Spleen (tissue), 11 donors: Measurements from ENCODE around the gene TBC1D10A. TPM values are rescaled to one million over a fixed set of nuclear protein-coding genes. Genes with fewer than 3 reads are reported as not detected.

Experiments
- DNase-seq: peaks from one replicate; pipeline ENCODE4 v3.0.0-alpha.2; 2020
- H3K27ac ChIP-seq, 8 donors: fragments of 200-600 bp; sonication (generic) in 7 of 8; 1 replicate in 4 of 8; 2 replicates in 4 of 8; pipeline versions ENCODE4 v1.5.0 to v1.8.0; 2016 to 2021; ENCODE audit warnings: inconsistent platforms in 4 of 8, mild to moderate bottlenecking in 4 of 8, moderate library complexity in 1 of 8
- H3K27me3 ChIP-seq, 7 donors: fragments of 200-600 bp; sonication (generic) in 6 of 7; replicated peaks in 1 of 7; 1 replicate in 4 of 7; 2 replicates in 3 of 7; pipeline versions ENCODE4 v1.5.0 to v1.8.0; 2016 to 2021; ENCODE audit warnings: inconsistent platforms in 3 of 7, mild to moderate bottlenecking in 1 of 7
- H3K36me3 ChIP-seq, 6 donors: fragments of 200-600 bp; sonication (generic) in 5 of 6; 1 replicate in 4 of 6; 2 replicates in 2 of 6; pipeline versions ENCODE4 v1.5.0 to v1.8.0; 2016 to 2021; ENCODE audit warnings: inconsistent platforms in 2 of 6
- H3K4me1 ChIP-seq, 6 donors: fragments of 200-600 bp; sonication (generic) in 5 of 6; 1 replicate in 3 of 6; 2 replicates in 3 of 6; pipeline versions ENCODE4 v1.5.0 to v1.8.0; 2016 to 2021; ENCODE audit warnings: inconsistent platforms in 3 of 6
- H3K4me3 ChIP-seq, 8 donors: fragments of 200-600 bp; sonication (generic) in 7 of 8; 1 replicate in 4 of 8; 2 replicates in 4 of 8; pipeline versions ENCODE4 v1.5.0 to v1.8.0; 2016 to 2021; ENCODE audit warnings: inconsistent platforms in 4 of 8, mild to moderate bottlenecking in 4 of 8, moderate library complexity in 2 of 8
- H3K9me3 ChIP-seq, 8 donors: fragments of 200-600 bp; sonication (generic) in 7 of 8; 1 replicate in 4 of 8; 2 replicates in 4 of 8; pipeline versions ENCODE4 v1.5.0 to v1.8.0; 2016 to 2021; ENCODE audit warnings: inconsistent platforms in 4 of 8
- CTCF ChIP-seq, 11 experiments: fragments of 200-600 bp in 7 of 11; fragments of 450-650 bp in 4 of 11; sonication (generic) in 4 of 11; IDR thresholded peaks in 8 of 11; conservative IDR thresholded peaks in 3 of 11; 1 replicate in 7 of 11; 2 replicates in 4 of 11; pipeline versions ENCODE4 v1.4.0 to v1.8.0; 2016 to 2021; ENCODE audit warnings: antibody characterized with exemption in 11 of 11, inconsistent platforms in 4 of 11, mild to moderate bottlenecking in 1 of 11
- POLR2A ChIP-seq, 3 donors: fragments of 450-650 bp; IDR thresholded peaks; one replicate each; pipeline ENCODE4 v1.5.1; 2017; ENCODE audit warnings: antibody characterized with exemption in 3 of 3, mild to moderate bottlenecking in 1 of 3
- POLR2AphosphoS5 ChIP-seq, 3 donors: sonication (generic); formaldehyde crosslinking; IDR thresholded peaks; one replicate each; pipeline ENCODE4 v1.5.1; 2017; ENCODE audit warnings: antibody characterized with exemption in 3 of 3
- WGBS, 5 donors: extraction: QIAGEN DNeasy Blood & Tissue Kit in 3 of 5; methylation state at CpG; one replicate each; pipeline versions ENCODE4 v1.1.5 to v1.1.7; 2013 to 2018; 5-methylcytosine and 5-hydroxymethylcytosine counted together
- intact Hi-C: fragments of 100-400 bp; cut with DNase I; formaldehyde crosslinking; loops from one replicate; pipeline ENCODE4 v1.15.0; 2023; ENCODE audit warnings: low total_unique reads
- polyA plus RNA-seq, 3 donors: library from polyadenylated mRNA; stranded (reverse); fragments of 200-250 nt; gene quantifications; one replicate each; pipeline ENCODE4 v1.2.1, GENCODE V29; 2013
- total RNA-seq, 7 donors: library from RNA; depleted of rRNA in 3 of 7; stranded (reverse); fragments of >200 nt in 3 of 7; fragmentation: NEBNext Ultra II Directional in 4 of 7; extraction: Animal tissue kit (Norgen Biotek cat#: 25700) in 4 of 7; gene quantifications; one replicate each; pipeline versions ENCODE4 v1.1.0 to v1.2.1, GENCODE V29; 2016 to 2021
- donor health status: healthy with polysubstance abuse.
- donor health status: DM: no; HTN: no; CAD: no; lungs with moderate emphysema.
- donor health status: DM: no; HTN: no; CAD: no.
- donor health status: Bipolar disorder and iron deficiency.
- donor health status: healthy.
- donor health status: DM: no; HTN: no; CAD: no.
- donor health status: DM: yes; HTN: yes; CAD: no.

TBC1D10A gene
- total and polyA plus RNA-seq, 10 donors, result 21.1 to 46.4 (median 33.1) TPM

GRCh38 chr22:30307041-30307574, 19.6 kb downstream of the TBC1D10A start:
- Histone ChIP-seq H3K27ac (peak overlapping the region; percentile 69 to 94 (median 88)), H3K4me3 (peak overlapping the region in 4 of 8 donors; percentile 1 to 57 (median 16)), H3K27me3 (no peaks in the 10 kb centered on the region), H3K4me1 (peaks cover 99 to 100% (median 100%) of the 10 kb centered on the region in 6 donors), H3K36me3 (peaks cover 0 to 23% (median 0%) of the 10 kb centered on the region in 6 donors), H3K9me3 (no peaks in the 10 kb centered on the region)
- 60 to 71% (median 62%) methylated on average over 4 of the region's 4 CpGs for WGBS, 5 donors
- intact Hi-C loops, result no loop called here
- no peak for TF ChIP-seq POLR2AphosphoS5 (IDR thresholded peaks at IDR 0.05)
- TF ChIP-seq CTCF (IDR thresholded peaks at IDR 0.05 in 8 of 11, conservative IDR thresholded peaks at IDR 0.05 in 3 of 11), result no peak
- TF ChIP-seq POLR2A (IDR thresholded peaks at IDR 0.05), result no peak
- no peak for DNase-seq

DNA sequence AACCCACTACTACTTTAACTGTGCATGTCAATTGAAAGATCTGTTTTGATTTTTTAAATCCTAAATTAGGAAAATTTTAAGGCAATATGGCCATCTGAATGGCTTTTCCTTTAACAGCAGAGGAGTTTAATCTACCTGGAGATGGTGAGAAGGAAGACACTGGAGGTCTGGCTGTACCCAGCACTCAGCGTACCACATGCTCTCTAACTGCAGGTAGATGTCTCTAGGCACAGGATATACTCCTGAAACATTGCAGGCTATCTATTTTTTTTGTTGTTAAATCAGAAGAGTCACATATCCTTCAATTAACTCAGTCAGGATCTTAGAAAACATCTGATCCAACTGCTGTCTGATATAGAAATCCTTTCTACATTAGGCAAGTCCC, 20.1 kb downstream of the TBC1D10A start:
- Histone ChIP-seq H3K27ac (peak overlapping the region; percentile 69 to 94 (median 88)), H3K9me3 (no peaks in the 10 kb centered on the region), H3K27me3 (no peaks in the 10 kb centered on the region), H3K4me1 (peaks cover 99 to 100% (median 100%) of the 10 kb centered on the region in 6 donors), H3K36me3 (peaks cover 0 to 28% (median 0%) of the 10 kb centered on the region in 6 donors), H3K4me3 (peak overlapping the region in 5 of 8 donors; percentile 1 to 57 (median 7))
- 29 to 69% (median 47%) methylated on average over 1 of the region's 1 CpG for WGBS, 5 donors
- no peak for DNase-seq
- intact Hi-C loops, result no loop called here
- no peak for TF ChIP-seq POLR2AphosphoS5 (IDR thresholded peaks at IDR 0.05)
- TF ChIP-seq CTCF (IDR thresholded peaks at IDR 0.05 in 8 of 11, conservative IDR thresholded peaks at IDR 0.05 in 3 of 11), result no peak
- no peak for TF ChIP-seq POLR2A (IDR thresholded peaks at IDR 0.05)

DNA sequence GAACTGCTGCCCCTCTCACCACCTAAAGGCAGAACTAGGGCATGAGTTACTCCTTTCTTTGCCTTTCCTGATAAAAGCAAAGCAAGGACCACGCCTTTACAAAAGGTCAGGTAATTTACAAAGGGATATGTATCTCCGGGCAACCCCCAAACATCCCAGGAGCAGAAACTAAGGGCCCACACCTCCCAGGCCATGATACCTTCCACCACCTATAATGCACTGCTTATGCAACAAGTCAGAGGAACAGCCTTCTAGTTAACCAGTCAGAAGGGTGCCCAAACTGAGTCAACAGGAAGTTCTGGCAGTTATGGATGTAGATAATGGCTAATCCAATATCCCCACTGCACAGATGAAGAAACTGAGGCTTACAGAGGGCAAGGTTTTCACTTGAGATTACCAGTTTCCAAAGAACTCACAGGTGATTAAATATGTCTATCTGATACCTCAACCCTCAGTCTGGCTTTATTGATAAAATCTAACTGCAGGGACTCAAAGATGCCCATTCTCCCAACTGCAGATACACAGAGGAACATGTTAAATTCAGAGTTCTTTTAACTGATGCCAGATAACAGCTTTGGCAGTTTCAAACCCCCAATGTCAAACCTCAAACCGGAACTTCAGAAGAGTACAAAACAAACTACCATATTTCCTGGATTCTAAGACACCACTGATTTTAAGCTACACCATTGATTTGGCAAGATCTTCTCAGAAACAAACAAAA, 20.7 kb downstream of the TBC1D10A start:
- H3K9me3 ChIP-seq, result no peaks in the 10 kb centered on the region
- TF ChIP-seq CTCF (IDR thresholded peaks at IDR 0.05 in 8 of 11, conservative IDR thresholded peaks at IDR 0.05 in 3 of 11), result no peak
- TF ChIP-seq POLR2A (IDR thresholded peaks at IDR 0.05), result no peak
- TF ChIP-seq POLR2AphosphoS5 (IDR thresholded peaks at IDR 0.05), result no peak
- DNase-seq, result no peak
- peaks cover 99 to 100% (median 100%) of the 10 kb centered on the region in 6 donors for H3K4me1 ChIP-seq
- intact Hi-C loops, result no loop called here
- H3K27ac ChIP-seq, result peak overlapping the region; percentile 69 to 94 (median 88)
- H3K27me3 ChIP-seq, result no peaks in the 10 kb centered on the region
- H3K4me3 ChIP-seq, result peak overlapping the region in 5 of 8 donors; percentile 2 to 57 (median 26)
- WGBS, 5 donors, result 13 to 28% (median 25%) methylated on average over 2 to 3 of the region's 3 CpGs
- peaks cover 0 to 33% (median 0%) of the 10 kb centered on the region in 6 donors for H3K36me3 ChIP-seq

GRCh38 chr22:30305519-30305905, 21.2 kb downstream of the TBC1D10A start:
- intact Hi-C loops, result no loop called here
- peak; percentile 91 for DNase-seq
- Histone ChIP-seq H3K9me3 (no peaks in the 10 kb centered on the region), H3K27ac (peak overlapping the region; percentile 69 to 94 (median 88)), H3K27me3 (no peaks in the 10 kb centered on the region), H3K4me3 (peak overlapping the region in 5 of 8 donors; percentile 2 to 57 (median 26)), H3K36me3 (peaks cover 0 to 39% (median 3%) of the 10 kb centered on the region in 6 donors), H3K4me1 (peaks cover 95 to 100% (median 100%) of the 10 kb centered on the region in 6 donors)
- peak in 2 of 3 donors; percentile 83 to 92 for TF ChIP-seq POLR2AphosphoS5 (IDR thresholded peaks at IDR 0.05)
- no peak for TF ChIP-seq CTCF (IDR thresholded peaks at IDR 0.05 in 8 of 11, conservative IDR thresholded peaks at IDR 0.05 in 3 of 11)
- TF ChIP-seq POLR2A (IDR thresholded peaks at IDR 0.05), result peak in 2 of 3 donors; percentile 66 to 79
- 0 to 3% (median 2%) methylated on average over 3 to 4 of the region's 4 CpGs for WGBS, 5 donors
